ENCODE results near the gene ABO.
"Not testable (repeated sequence)": the region's sequence is repeated elsewhere in the genome, so short reads cannot be mapped to it uniquely, and the experiment has no call there.

The ABO gene

GRCh38 chr9:133290751-133291302, 15.8 kb upstream of the ABO start:
- DNase-seq (ENCODE audit: low spot score) = no peak

GRCh38 chr9:133286523-133286922, 11.5 kb upstream of the ABO start:
- no peak for DNase-seq (ENCODE audit: low spot score)

- DNase-seq (ENCODE audit: low spot score) = no peak
Observed at GRCh38 chr9:133285252-133285775, 10.3 kb upstream of the ABO start.

GRCh38 chr9:133284362-133284761, 9.4 kb upstream of the ABO start:
- no peak for DNase-seq (ENCODE audit: low spot score)

- not testable (repeated sequence) for DNase-seq (ENCODE audit: low spot score)
Observed at GRCh38 chr9:133283255-133284032, 8.4 kb upstream of the ABO start.

- no peak for DNase-seq (ENCODE audit: low spot score)
Observed at GRCh38 chr9:133282464-133283238, 7.7 kb upstream of the ABO start.

- no peak for DNase-seq (ENCODE audit: low spot score)
Observed at GRCh38 chr9:133280392-133280791, 5.4 kb upstream of the ABO start.

- no peak for DNase-seq (ENCODE audit: low spot score)
Observed at GRCh38 chr9:133278161-133279114, 3.4 kb upstream of the ABO start.

- DNase-seq (ENCODE audit: low spot score) = no peak
Observed at GRCh38 chr9:133277467-133277866, 2.5 kb upstream of the ABO start.

- no peak for DNase-seq (ENCODE audit: low spot score)
Observed at GRCh38 chr9:133276923-133277322, 1.9 kb upstream of the ABO start.

GRCh38 chr9:133276001-133276884, 1.2 kb upstream of the ABO start:
- DNase-seq (ENCODE audit: low spot score) = no peak

- DNase-seq (ENCODE audit: low spot score) = no peak
Observed at GRCh38 chr9:133274236-133275104, 531 bp downstream of the ABO start.

- DNase-seq (ENCODE audit: low spot score) = no peak
Observed at GRCh38 chr9:133273819-133274218, 1.2 kb downstream of the ABO start.

- no peak for DNase-seq (ENCODE audit: low spot score)
Observed at GRCh38 chr9:133273098-133273497, 1.9 kb downstream of the ABO start.

- no peak for DNase-seq (ENCODE audit: low spot score)
Observed at GRCh38 chr9:133269537-133270362, 5.3 kb downstream of the ABO start.

GRCh38 chr9:133269136-133269535, 5.9 kb downstream of the ABO start:
- not testable (repeated sequence) for DNase-seq (ENCODE audit: low spot score)

- DNase-seq (ENCODE audit: low spot score) = no peak
Observed at GRCh38 chr9:133268335-133269056, 6.5 kb downstream of the ABO start.

GRCh38 chr9:133264235-133264764, 10.7 kb downstream of the ABO start:
- no peak for DNase-seq (ENCODE audit: low spot score)
